ENCODE measurements around the gene GRIK3. TPM values are rescaled to one million over a fixed set of nuclear protein-coding genes. Genes with fewer than 3 reads are reported as not detected.
"Not testable (repeated sequence)": the region's sequence is repeated elsewhere in the genome, so short reads cannot be mapped to it uniquely, and the experiment has no call there.

Gene GRIK3
- total RNA-seq, 2 experiments from 2014 or later: not detected

DNA sequence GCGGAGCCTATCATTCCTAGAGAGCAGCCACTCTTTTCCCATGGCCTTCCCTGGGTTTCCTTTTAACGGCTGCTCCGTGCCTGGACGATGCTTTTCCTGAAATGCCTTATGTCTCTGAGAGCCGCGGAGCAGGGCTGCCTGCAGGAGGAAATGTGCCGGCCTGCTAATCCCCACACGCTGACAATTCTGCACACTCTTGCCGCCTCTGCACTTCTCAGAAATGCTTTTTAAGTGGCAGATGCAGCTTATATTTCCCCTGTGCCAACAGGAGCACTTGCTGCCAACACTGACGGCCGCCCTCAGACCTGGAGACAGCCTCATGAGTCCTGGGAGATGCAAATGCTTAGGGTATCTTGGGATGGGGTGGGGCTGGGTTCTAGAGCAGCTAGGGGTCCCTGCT is 253.2 kb downstream of the GRIK3 start:
- H3K4me3 Mint-ChIP-seq: no peak overlapping the region
- no peak for DNase-seq
- no peak overlapping the region for H3K27ac Mint-ChIP-seq
- H3K4me1 Mint-ChIP-seq: no peaks in the 10 kb centered on the region
- no peaks in the 10 kb centered on the region for H3K36me3 Mint-ChIP-seq (ENCODE audit: low read depth)
- ChIA-PET POLR2A (no interaction called here), CTCF (no interaction called here)
- H3K27me3 Mint-ChIP-seq: peaks cover 5% of the 10 kb centered on the region
- H3K9me3 Mint-ChIP-seq: no peaks in the 10 kb centered on the region

DNA sequence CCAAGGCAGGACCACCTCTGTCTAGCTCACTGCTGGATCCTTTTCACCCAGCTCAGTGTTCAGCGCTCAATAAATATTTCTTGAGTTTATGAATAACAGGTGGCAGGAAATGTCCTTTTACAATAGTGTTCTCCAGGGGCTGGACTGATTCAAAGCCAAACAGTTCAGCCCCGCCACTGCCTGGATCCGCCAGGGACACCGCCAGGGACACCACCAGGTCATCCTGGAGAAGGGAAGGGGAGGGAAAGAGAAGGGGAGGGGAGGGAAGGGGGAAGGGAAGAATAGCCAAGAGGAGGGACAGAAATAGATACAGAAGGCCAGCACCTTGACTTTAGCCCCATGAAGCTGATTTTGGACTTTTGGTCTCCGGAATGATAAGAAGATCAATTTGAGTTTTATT is 255.6 kb downstream of the GRIK3 start:
- ChIA-PET CTCF (no interaction called here), POLR2A (no interaction called here)
- no peak for DNase-seq
- Mint-ChIP-seq H3K27ac (no peak overlapping the region), H3K36me3 (ENCODE audit: low read depth) (no peaks in the 10 kb centered on the region), H3K27me3 (peaks cover 14% of the 10 kb centered on the region), H3K4me3 (no peak overlapping the region), H3K9me3 (no peaks in the 10 kb centered on the region), H3K4me1 (no peaks in the 10 kb centered on the region)

DNA sequence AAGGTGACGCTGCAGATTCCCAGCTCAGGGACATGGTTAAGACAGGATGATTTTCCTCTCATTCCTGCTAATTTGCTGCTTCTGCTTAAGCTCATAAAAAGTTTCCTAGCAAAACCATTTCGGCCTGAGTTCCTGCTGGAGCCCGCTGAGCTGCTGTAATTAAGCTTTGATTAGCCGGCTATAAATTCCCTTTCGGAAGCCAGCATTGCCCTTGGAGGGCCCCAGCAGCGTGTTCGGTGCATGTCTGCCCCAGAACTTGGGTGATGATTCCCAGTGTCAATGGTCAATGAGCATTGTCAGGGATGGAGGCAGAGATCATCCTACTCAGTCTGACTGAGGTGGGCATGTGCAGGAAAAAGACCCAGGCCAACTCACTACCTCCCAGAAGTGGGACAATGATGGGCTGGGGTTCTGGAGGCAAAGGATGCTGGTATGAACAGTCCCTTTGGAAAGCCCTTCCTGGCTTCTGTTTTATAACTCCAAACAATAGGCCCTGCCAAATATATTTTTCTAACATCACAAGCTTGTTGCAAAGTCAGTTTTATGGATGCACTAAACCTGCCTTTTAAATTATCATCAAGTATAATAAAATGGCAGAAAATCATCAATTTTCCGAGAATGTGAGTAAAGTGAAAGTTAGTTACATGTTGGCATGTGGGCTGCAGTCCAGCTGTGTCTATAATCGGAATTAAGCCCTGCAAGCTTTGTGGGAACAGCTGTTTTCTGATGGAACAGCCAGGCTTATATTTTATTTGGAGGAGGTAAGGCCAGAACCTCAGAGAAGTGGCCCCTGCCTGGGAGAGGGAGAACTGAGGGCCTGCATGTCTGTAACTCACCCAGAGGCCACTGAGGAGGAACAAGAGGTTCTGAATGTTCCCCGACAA is 257.1 kb downstream of the GRIK3 start:
- ChIA-PET CTCF (no interaction called here), POLR2A (no interaction called here)
- Mint-ChIP-seq H3K27ac (no peak overlapping the region), H3K4me1 (no peaks in the 10 kb centered on the region), H3K27me3 (peaks cover 16% of the 10 kb centered on the region), H3K36me3 (ENCODE audit: low read depth) (no peaks in the 10 kb centered on the region), H3K4me3 (no peak overlapping the region), H3K9me3 (no peaks in the 10 kb centered on the region)
- DNase-seq: no peak

DNA sequence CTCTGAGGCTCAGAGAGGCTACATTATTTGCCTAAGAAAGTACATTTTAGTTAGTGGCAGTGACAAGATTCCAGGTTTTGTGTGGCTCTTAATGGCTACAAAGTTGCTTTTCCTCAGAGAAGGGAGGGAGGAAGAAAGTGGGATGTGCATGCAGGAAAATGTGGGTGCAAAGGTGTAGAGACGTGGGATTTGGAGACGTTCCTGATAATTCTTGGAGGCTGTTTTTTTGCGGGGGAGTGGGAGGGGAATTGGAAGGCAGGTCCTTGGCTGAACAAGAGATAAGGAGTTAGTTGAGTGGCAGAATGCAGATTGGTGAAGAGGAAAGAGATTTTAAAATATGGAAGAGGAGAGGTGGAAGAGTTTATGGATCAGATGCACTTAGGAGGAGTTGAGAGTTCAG is 258.1 kb downstream of the GRIK3 start:
- no peak overlapping the region for H3K27ac Mint-ChIP-seq

DNA sequence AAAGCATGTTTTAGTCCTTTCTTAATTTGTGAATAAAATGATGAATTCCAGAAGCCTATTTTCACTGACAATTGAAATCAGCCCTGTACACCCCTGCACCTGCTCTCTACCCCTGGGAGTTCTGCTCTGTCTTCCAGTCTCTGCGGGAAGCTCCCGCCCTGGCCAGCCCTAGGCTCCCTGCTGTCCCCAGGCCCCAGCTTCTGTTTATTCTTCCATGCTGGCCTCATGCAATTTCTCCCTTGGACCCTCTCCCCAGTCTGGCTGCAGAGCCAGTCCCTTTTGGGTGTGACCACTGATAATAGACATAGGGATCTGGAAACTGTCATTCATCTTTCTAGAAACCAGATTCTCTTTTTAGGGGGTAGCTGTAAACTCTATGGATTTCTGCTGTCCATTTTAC is 258.6 kb downstream of the GRIK3 start:
- Mint-ChIP-seq H3K4me3 (no peak overlapping the region), H3K9me3 (no peaks in the 10 kb centered on the region), H3K4me1 (no peaks in the 10 kb centered on the region), H3K27me3 (peaks cover 28% of the 10 kb centered on the region), H3K36me3 (ENCODE audit: low read depth) (no peaks in the 10 kb centered on the region), H3K27ac (no peak overlapping the region)
- POLR2A ChIA-PET: no interaction called here
- CTCF ChIA-PET: no interaction called here
- DNase-seq: no peak

More for the DNA sequence above, 258.1 kb downstream of the GRIK3 start:
- no peak for DNase-seq
- Mint-ChIP-seq H3K27me3 (peaks cover 23% of the 10 kb centered on the region), H3K4me1 (no peaks in the 10 kb centered on the region), H3K36me3 (ENCODE audit: low read depth) (no peaks in the 10 kb centered on the region), H3K9me3 (no peaks in the 10 kb centered on the region), H3K4me3 (no peak overlapping the region)
- ChIA-PET CTCF (no interaction called here), POLR2A (no interaction called here)

DNA sequence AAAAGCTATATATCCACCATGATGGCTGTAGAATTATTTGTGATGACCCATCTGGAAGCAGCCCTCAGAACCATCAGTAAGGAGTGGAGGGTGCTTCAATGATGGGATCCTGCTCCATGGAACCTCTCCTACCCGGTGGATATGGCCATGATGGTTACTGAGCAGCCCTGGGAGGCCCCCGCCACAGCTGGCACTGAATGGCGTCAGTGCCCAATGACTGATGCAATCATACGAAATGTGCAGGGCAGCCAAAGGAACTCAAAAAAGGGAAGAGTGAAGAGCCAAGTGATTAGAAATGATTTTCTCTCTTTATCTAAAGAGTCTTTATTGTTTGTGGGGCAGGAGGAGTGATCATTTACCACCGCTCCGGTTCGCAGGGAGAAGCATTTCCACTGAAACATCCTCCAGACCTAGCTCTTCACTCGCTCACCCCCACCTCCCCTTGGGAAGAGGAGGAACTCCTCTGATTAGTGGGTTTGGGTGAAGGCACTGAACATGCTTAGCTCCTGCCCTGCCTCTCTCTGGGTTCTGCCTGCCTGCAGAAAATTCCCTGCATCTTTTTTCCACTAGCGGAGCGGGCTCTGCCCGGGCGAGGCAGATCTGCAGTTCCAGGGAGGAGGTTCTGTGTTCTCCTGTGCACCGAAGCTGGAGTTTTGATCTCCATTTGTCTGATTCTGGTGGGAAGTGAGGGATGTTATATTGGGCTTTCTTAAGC is 260.3 kb downstream of the GRIK3 start:
- no peaks in the 10 kb centered on the region for H3K36me3 Mint-ChIP-seq (ENCODE audit: low read depth)

DNA sequence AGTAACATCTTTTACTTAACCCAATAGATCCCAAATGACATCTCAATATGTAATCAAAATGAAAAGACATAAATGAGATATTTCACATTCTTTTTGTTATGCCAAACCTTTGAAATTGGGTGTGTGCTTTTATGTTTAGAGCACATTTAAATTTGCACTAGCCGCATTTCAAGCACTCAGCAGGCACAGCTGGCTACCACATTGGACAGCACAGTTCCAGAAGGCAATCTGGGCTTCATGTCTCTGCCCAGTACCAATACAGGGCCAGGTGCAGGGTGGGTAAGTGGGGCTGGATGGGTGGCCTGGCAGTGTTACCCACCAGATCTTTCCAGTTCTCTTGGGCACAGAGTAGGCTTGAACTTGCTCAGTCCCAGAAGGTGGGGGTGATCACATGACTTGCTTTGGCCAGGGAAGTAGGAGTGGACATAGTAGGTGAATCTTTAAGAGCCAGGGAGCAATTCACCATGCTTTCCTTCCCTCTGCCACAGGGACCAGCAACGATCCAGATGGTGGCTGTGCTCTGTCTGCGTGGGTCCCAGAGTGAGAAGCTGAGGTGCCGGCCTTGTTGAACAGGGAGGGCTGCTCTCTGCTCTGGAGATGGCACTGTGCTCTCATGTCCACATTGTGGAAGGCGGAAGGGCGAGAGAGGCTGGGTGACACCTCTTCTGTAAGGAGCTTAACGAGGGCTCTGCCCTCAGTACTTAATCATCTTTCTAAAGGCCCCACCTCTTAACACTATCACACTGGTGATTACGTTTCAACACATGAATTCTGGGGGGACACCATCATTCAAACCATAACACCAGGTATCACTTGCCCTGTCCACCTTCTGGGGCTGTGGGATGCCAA is 261.4 kb downstream of the GRIK3 start:
- no peaks in the 10 kb centered on the region for H3K36me3 Mint-ChIP-seq (ENCODE audit: low read depth)
- no peak overlapping the region for H3K27ac Mint-ChIP-seq
- H3K27me3 Mint-ChIP-seq: peaks cover 39% of the 10 kb centered on the region
- ChIA-PET CTCF (no interaction called here), POLR2A (no interaction called here)
- no peaks in the 10 kb centered on the region for H3K4me1 Mint-ChIP-seq
- no peaks in the 10 kb centered on the region for H3K9me3 Mint-ChIP-seq
- no peak for DNase-seq
- H3K4me3 Mint-ChIP-seq: no peak overlapping the region

More for the DNA sequence above, 260.3 kb downstream of the GRIK3 start:
- ChIA-PET POLR2A (no interaction called here), CTCF (no interaction called here)
- peaks cover 38% of the 10 kb centered on the region for H3K27me3 Mint-ChIP-seq
- DNase-seq: no peak
- H3K9me3 Mint-ChIP-seq: no peaks in the 10 kb centered on the region
- no peak overlapping the region for H3K4me3 Mint-ChIP-seq
- H3K27ac Mint-ChIP-seq: no peak overlapping the region
- H3K4me1 Mint-ChIP-seq: no peaks in the 10 kb centered on the region

DNA sequence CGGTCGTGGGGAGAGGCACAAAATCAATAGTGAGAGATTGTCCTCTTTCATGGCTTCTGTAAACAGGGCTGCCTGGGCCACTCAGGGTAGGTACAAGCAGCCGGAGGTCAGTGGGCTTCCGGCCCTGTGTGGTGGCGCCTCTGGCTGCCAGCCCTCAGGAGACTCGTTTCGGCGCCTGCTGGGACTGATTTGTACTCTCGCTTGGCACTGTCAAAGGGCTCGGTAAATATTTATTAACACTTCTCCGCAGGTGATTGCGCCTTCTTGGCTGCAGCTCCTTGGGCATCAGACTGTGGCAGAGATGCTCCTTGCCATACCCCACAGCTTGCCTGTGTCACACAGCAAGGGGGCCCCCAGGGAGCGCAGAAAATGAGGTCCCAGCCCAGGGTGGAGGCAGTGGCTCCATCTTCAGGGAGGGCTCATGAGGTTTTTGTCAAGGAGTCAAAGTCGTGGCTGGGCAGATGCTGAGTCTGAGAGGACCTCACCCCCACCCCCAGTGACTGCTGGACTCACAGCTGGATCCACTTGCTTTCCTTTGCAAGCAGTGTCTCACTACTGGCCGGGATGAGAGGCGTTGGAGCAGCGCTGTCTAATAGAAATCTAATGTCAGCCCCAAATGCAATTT is 262.5 kb downstream of the GRIK3 start:
- H3K36me3 Mint-ChIP-seq (ENCODE audit: low read depth): no peaks in the 10 kb centered on the region
- no peak overlapping the region for H3K4me3 Mint-ChIP-seq
- ChIA-PET POLR2A (no interaction called here), CTCF (no interaction called here)
- H3K27ac Mint-ChIP-seq: no peak overlapping the region
- DNase-seq: no peak
- H3K9me3 Mint-ChIP-seq: no peaks in the 10 kb centered on the region
- no peaks in the 10 kb centered on the region for H3K4me1 Mint-ChIP-seq
- peaks cover 39% of the 10 kb centered on the region for H3K27me3 Mint-ChIP-seq

DNA sequence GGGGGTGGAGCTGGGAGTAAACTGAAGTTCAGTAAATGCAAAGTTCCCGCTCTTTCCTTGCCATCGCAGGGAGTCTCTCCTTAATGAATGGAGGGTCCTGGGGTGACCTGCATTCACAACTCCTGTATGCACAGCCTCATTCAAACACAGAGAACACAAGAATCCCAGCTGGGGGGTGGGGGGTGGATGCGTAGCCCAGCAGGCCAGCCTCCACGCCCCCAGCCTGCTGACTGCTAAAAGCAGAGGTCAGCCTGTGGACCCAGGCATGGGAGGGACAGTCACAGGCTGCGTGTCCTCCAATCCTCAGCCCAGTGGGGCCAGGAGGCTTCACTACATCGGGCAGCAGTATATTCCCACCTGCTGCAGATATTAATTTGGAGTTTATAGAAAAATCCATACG is 263.1 kb downstream of the GRIK3 start:
- no peak overlapping the region for H3K4me3 Mint-ChIP-seq
- no peaks in the 10 kb centered on the region for H3K4me1 Mint-ChIP-seq
- ChIA-PET CTCF (no interaction called here), POLR2A (no interaction called here)
- no peak overlapping the region for H3K27ac Mint-ChIP-seq
- DNase-seq: no peak
- H3K36me3 Mint-ChIP-seq (ENCODE audit: low read depth): no peaks in the 10 kb centered on the region
- H3K27me3 Mint-ChIP-seq: peaks cover 36% of the 10 kb centered on the region
- no peaks in the 10 kb centered on the region for H3K9me3 Mint-ChIP-seq

DNA sequence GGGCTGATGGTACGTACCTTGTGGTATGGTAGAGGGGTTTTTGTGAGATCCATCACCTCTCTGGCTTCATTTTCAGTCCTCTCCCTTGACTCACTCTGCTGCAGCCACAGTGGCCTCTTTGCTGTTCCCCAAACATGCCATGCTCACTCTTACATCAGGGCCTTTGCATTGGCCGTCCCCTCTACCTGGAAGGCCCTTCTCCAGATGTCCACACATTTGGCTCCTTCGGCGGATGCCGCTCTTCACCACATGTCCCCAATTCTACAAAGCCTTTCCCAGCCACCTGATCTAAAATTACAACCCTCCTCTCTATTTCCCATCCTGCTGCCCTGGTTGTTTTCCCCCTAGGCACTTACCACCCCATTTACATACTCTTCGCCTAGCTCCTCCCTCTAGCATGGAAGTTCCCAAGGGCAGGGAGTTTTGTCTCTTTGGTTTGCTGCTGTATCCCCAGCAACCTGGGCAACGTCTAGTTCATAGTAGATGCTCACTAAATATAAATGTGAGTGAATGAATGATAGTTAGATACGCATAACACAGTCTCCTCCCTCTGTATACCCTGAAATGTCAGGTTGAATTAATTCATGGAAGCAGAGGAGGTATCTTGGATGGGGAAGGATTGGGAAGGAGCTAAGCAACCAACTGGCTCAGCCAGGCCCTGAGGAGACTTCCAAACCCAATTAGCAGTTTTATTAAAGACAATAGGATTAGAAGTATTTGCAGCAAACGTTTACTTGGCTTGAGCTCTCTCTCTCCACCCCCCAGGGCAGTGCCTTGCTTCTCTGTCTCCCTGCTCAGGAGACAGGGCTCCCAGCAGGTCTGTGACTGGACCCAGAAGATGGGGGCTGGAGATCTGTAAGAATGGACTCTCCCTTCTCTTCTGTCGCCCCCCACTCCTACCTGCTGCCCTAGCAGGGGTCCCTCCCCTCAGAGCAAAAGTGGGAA is 264.2 kb downstream of the GRIK3 start:
- Mint-ChIP-seq H3K4me3 (no peak overlapping the region), H3K9me3 (no peaks in the 10 kb centered on the region), H3K36me3 (ENCODE audit: low read depth) (no peaks in the 10 kb centered on the region), H3K4me1 (no peaks in the 10 kb centered on the region), H3K27ac (no peak overlapping the region), H3K27me3 (peaks cover 28% of the 10 kb centered on the region)
- POLR2A ChIA-PET: no interaction called here
- CTCF ChIA-PET: no interaction called here
- no peak for DNase-seq

DNA sequence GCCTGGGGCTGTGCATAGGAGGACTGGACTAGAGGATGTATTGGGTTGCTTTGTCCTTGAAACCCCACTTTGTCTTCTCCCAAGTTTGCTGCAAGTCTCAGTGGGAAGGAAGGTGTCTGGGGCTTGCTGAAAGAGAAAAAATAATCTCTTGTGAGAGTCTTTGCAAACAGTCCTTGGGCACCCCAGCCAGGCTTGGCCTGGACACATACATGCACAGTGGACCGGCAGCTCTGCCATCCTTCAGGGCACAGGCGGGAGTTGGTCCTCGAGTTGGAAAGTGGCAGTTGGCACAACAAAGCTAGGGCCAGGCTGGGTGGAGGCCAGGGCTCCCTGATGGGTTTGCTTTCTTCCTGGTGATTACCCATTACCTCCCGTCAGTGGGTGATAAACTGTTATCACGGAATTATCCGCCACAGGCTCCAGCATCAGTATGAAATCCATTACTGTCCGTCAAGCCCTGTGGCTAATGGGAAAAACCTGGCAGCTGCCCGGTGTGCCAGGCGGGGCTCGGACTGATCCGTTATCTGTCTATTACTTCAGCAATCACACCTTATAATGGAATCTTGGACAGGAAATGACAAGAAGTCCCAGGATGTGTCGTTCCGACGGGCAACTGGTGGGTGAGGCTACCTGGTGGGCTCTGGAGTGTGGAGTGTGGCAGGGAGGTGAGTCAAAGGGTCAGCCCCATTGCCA is 265.7 kb downstream of the GRIK3 start:
- H3K27ac Mint-ChIP-seq: no peak overlapping the region
- H3K4me1 Mint-ChIP-seq: no peaks in the 10 kb centered on the region
- H3K27me3 Mint-ChIP-seq: peaks cover 25% of the 10 kb centered on the region
- no peaks in the 10 kb centered on the region for H3K9me3 Mint-ChIP-seq
- H3K36me3 Mint-ChIP-seq (ENCODE audit: low read depth): no peaks in the 10 kb centered on the region
- no peak for DNase-seq
- CTCF ChIA-PET: interaction anchor here (0.7 kb wide), 1 partner anchor 16 kb away, joined by 3 read pairs; no protein-coding TSS in a partner anchor
- H3K4me3 Mint-ChIP-seq: no peak overlapping the region
- POLR2A ChIA-PET: no interaction called here

DNA sequence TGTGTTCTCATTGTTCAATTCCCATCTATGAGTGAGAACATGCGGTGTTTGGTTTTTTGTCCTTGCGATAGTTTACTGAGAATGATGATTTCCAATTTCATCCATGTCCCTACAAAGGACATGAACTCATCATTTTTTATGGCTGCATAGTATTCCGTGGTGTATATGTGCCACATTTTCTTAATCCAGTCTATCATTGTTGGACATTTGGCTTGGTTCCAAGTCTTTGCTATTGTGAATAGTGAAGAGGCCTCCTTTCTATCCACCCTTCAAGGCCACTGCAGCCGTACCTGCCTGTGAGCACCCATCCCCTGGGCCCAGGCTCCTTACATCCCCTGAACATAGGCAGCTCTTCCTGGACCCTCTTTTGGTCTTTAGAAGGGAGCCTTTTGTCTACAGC is 266.9 kb downstream of the GRIK3 start:
- POLR2A ChIA-PET; H3K27ac Mint-ChIP-seq; DNase-seq; CTCF ChIA-PET; H3K4me3 Mint-ChIP-seq; H3K36me3 Mint-ChIP-seq (ENCODE audit: low read depth); H3K4me1 Mint-ChIP-seq; H3K9me3 Mint-ChIP-seq: not testable (repeated sequence)
- peaks cover 23% of the 10 kb centered on the region for H3K27me3 Mint-ChIP-seq

All from activated CD4-positive, alpha-beta T cell treated with anti-CD3 and anti-CD28 coated beads, Interleukin-2, amount 10 ng/mL, durations not matched to agents 7 days and 5 days (primary cell).